Measurements from ENCODE around the gene MGST3. TPM values are rescaled to one million over a fixed set of nuclear protein-coding genes. Genes with fewer than 3 reads are reported as not detected.
"Not testable (repeated sequence)": the region's sequence is repeated elsewhere in the genome, so short reads cannot be mapped to it uniquely, and the experiment has no call there.

The MGST3 gene
- total and polyA plus RNA-seq, 2 donors (not counting 1 experiment from before 2014, with no cell fraction given) = 35.6 to 41.7 TPM

GRCh38 chr1:165635823-165636222 is 4.8 kb downstream of the MGST3 start:
- Histone ChIP-seq H3K9me3 (ENCODE audit: control extremely low read depth in 1 of 3, control insufficient read depth in 2 of 3, insufficient read depth in 1 of 3, low read length in 2 of 3) (no peaks in the 10 kb centered on the region), H3K4me3 (ENCODE audit: control extremely low read depth in 1 of 5, extremely low read depth in 1 of 5, insufficient read depth in 1 of 5, low read depth in 2 of 5, low read length in 4 of 5) (no peak overlapping the region), H3K9ac (ENCODE audit: low read length) (no peak overlapping the region), H3K79me2 (ENCODE audit: control insufficient read depth, insufficient read depth, low read length) (peaks cover 42% of the 10 kb centered on the region), H3K4me1 (ENCODE audit: control insufficient read depth in 2 of 2, insufficient read depth in 2 of 2, low read length in 2 of 2) (peaks cover 25 to 27% of the 10 kb centered on the region in 2 donors), H3K4me2 (replicated peaks; ENCODE audit: low read depth, low read length, poor library complexity, severe bottlenecking) (peak overlapping the region; percentile 36), H4K20me1 (ENCODE audit: control insufficient read depth, insufficient read depth, low read length, poor library complexity, severe bottlenecking) (peaks cover 12% of the 10 kb centered on the region), H3K27ac (ENCODE audit: low read length in 2 of 2) (no peak overlapping the region), H3K27me3 (replicated peaks in 1 of 4; ENCODE audit: control extremely low read depth in 1 of 4, control insufficient read depth in 3 of 4, insufficient read depth in 4 of 4, low read length in 3 of 4) (no peaks in the 10 kb centered on the region), H2AFZ (ENCODE audit: insufficient read depth, low read depth, low read length, poor library complexity, severe bottlenecking) (no peak overlapping the region), H3K36me3 (replicated peaks in 1 of 2; ENCODE audit: control extremely low read depth in 1 of 2, control insufficient read depth in 1 of 2, extremely low read depth in 1 of 2, insufficient read depth in 2 of 2, low read length in 1 of 2) (no peaks in the 10 kb centered on the region)
- intact Hi-C loops (cut with micrococcal nuclease) = loop anchor here (10.0 kb wide), 1 partner anchor 189 kb away; the partner anchor contains the start of gene UCK2
- peak; percentile 33 for DNase-seq
- Mint-ChIP-seq H3K27me3 (no peaks in the 10 kb centered on the region), H3K9me3 (ENCODE audit: insufficient read depth) (no peaks in the 10 kb centered on the region), H3K27ac (no peak overlapping the region), H3K4me1 (peaks cover 34% of the 10 kb centered on the region), H3K4me3 (peak overlapping the region; percentile 20)
- ChIA-PET POLR2A (no interaction called here), CTCF (no interaction called here)
- TF ChIP-seq EZH2 (IDR thresholded peaks at IDR 0.05; ENCODE audit: borderline replicate concordance, insufficient read depth, low read depth, low read length, poor library complexity, severe bottlenecking) = no peak
- TF ChIP-seq CTCF (IDR thresholded peaks at IDR 0.05) = no peak
- ATAC-seq (ENCODE audit: low read depth) = no peak
- no CpG with 5 or more reads among the region's 2 CpGs for WGBS (ENCODE audit: insufficient coverage)

GRCh38 chr1:165637427-165637826 is 6.4 kb downstream of the MGST3 start:
- intact Hi-C loops (cut with micrococcal nuclease) = loop anchor here (10.0 kb wide), 1 partner anchor 187 kb away; the partner anchor contains the start of gene UCK2
- H3K9me3 Mint-ChIP-seq (ENCODE audit: insufficient read depth) = no peaks in the 10 kb centered on the region
- H3K4me2 ChIP-seq (replicated peaks; ENCODE audit: low read depth, low read length, poor library complexity, severe bottlenecking) = no peak overlapping the region
- CTCF ChIA-PET = interaction anchor here (1.6 kb wide), 1 partner anchor 10 kb away, joined by 5 read pairs; no protein-coding TSS in a partner anchor
- no peaks in the 10 kb centered on the region for H3K36me3 ChIP-seq (replicated peaks in 1 of 2; ENCODE audit: control extremely low read depth in 1 of 2, control insufficient read depth in 1 of 2, extremely low read depth in 1 of 2, insufficient read depth in 2 of 2, low read length in 1 of 2)
- POLR2A ChIA-PET = no interaction called here
- no peak overlapping the region for H2AFZ ChIP-seq (ENCODE audit: insufficient read depth, low read depth, low read length, poor library complexity, severe bottlenecking)
- no peak overlapping the region for H3K27ac ChIP-seq (ENCODE audit: low read length in 2 of 2)
- H3K4me3 Mint-ChIP-seq = no peak overlapping the region
- H3K27me3 Mint-ChIP-seq = no peaks in the 10 kb centered on the region
- peaks cover 32% of the 10 kb centered on the region for H3K79me2 ChIP-seq (ENCODE audit: control insufficient read depth, insufficient read depth, low read length)
- no peak for DNase-seq
- H3K4me1 ChIP-seq (ENCODE audit: control insufficient read depth in 2 of 2, insufficient read depth in 2 of 2, low read length in 2 of 2) = peaks cover 16% of the 10 kb centered on the region in 2 donors
- WGBS (ENCODE audit: insufficient coverage) = 100% methylated on average over 1 of the region's 1 CpG
- peaks cover 34% of the 10 kb centered on the region for H3K4me1 Mint-ChIP-seq
- no peak overlapping the region for H3K4me3 ChIP-seq (ENCODE audit: control extremely low read depth in 1 of 5, extremely low read depth in 1 of 5, insufficient read depth in 1 of 5, low read depth in 2 of 5, low read length in 4 of 5)
- no peak for ATAC-seq (ENCODE audit: low read depth)
- peaks cover 12% of the 10 kb centered on the region for H4K20me1 ChIP-seq (ENCODE audit: control insufficient read depth, insufficient read depth, low read length, poor library complexity, severe bottlenecking)
- no peaks in the 10 kb centered on the region for H3K9me3 ChIP-seq (ENCODE audit: control extremely low read depth in 1 of 3, control insufficient read depth in 2 of 3, insufficient read depth in 1 of 3, low read length in 2 of 3)
- H3K27ac Mint-ChIP-seq = no peak overlapping the region
- H3K27me3 ChIP-seq (replicated peaks in 1 of 4; ENCODE audit: control extremely low read depth in 1 of 4, control insufficient read depth in 3 of 4, insufficient read depth in 4 of 4, low read length in 3 of 4) = no peaks in the 10 kb centered on the region
- no peak overlapping the region for H3K9ac ChIP-seq (ENCODE audit: low read length)
- TF ChIP-seq CTCF (IDR thresholded peaks at IDR 0.05) (no peak), EZH2 (IDR thresholded peaks at IDR 0.05; ENCODE audit: borderline replicate concordance, insufficient read depth, low read depth, low read length, poor library complexity, severe bottlenecking) (no peak)

- 92% methylated on average over 6 of the region's 7 CpGs for WGBS (ENCODE audit: insufficient coverage)
- H3K27ac ChIP-seq (ENCODE audit: low read length in 2 of 2); POLR2A ChIA-PET; H3K4me3 ChIP-seq (ENCODE audit: control extremely low read depth in 1 of 5, extremely low read depth in 1 of 5, insufficient read depth in 1 of 5, low read depth in 2 of 5, low read length in 4 of 5); DNase-seq; H3K27me3 Mint-ChIP-seq; H3K4me2 ChIP-seq (replicated peaks; ENCODE audit: low read depth, low read length, poor library complexity, severe bottlenecking); H2AFZ ChIP-seq (ENCODE audit: insufficient read depth, low read depth, low read length, poor library complexity, severe bottlenecking); H3K27ac Mint-ChIP-seq; H3K9me3 ChIP-seq (ENCODE audit: control extremely low read depth in 1 of 3, control insufficient read depth in 2 of 3, insufficient read depth in 1 of 3, low read length in 2 of 3); H3K27me3 ChIP-seq (replicated peaks in 1 of 4; ENCODE audit: control extremely low read depth in 1 of 4, control insufficient read depth in 3 of 4, insufficient read depth in 4 of 4, low read length in 3 of 4); H3K36me3 ChIP-seq (replicated peaks in 1 of 2; ENCODE audit: control extremely low read depth in 1 of 2, control insufficient read depth in 1 of 2, extremely low read depth in 1 of 2, insufficient read depth in 2 of 2, low read length in 1 of 2); H3K4me3 Mint-ChIP-seq; H3K9ac ChIP-seq (ENCODE audit: low read length); ATAC-seq (ENCODE audit: low read depth); H3K9me3 Mint-ChIP-seq (ENCODE audit: insufficient read depth): not testable (repeated sequence)
- Histone ChIP-seq H4K20me1 (ENCODE audit: control insufficient read depth, insufficient read depth, low read length, poor library complexity, severe bottlenecking) (peaks cover 12% of the 10 kb centered on the region), H3K4me1 (ENCODE audit: control insufficient read depth in 2 of 2, insufficient read depth in 2 of 2, low read length in 2 of 2) (peaks cover 13 to 16% of the 10 kb centered on the region in 2 donors), H3K79me2 (ENCODE audit: control insufficient read depth, insufficient read depth, low read length) (peaks cover 26% of the 10 kb centered on the region)
- intact Hi-C loops (cut with micrococcal nuclease) = loop anchor here (10.0 kb wide), 1 partner anchor 187 kb away; the partner anchor contains the start of gene UCK2
- CTCF ChIA-PET = interaction anchor here (1.6 kb wide), 1 partner anchor 9 kb away, joined by 5 read pairs; no protein-coding TSS in a partner anchor
- H3K4me1 Mint-ChIP-seq = peaks cover 27% of the 10 kb centered on the region
These were observed 7.2 kb downstream of the MGST3 start for GRCh38 chr1:165638211-165638610.

Measured in B cell (primary cell).